GM12865 (cell line): Measurements from ENCODE around the gene HOXC4.

Experiments
- DNase-seq: peaks from one replicate; pipeline ENCODE4 v3.0.0; 2010; ENCODE audit warnings: low read depth
- H3K4me3 ChIP-seq: 2 replicates; pipeline ENCODE4 v1.5.1; 2011; ENCODE audit warnings: mild to moderate bottlenecking, low read depth, low read length, control low read depth
- TF ChIP-seq, protein P1 (sequence below): IDR thresholded peaks from 2 replicates; pipeline ENCODE4 v1.5.1; 2011; ENCODE audit warnings: low read length, control low read depth, low read depth, inconsistent platforms; ENCODE audit not compliant: insufficient read depth; ENCODE audit errors: missing control alignments

Gene HOXC4

DNA sequence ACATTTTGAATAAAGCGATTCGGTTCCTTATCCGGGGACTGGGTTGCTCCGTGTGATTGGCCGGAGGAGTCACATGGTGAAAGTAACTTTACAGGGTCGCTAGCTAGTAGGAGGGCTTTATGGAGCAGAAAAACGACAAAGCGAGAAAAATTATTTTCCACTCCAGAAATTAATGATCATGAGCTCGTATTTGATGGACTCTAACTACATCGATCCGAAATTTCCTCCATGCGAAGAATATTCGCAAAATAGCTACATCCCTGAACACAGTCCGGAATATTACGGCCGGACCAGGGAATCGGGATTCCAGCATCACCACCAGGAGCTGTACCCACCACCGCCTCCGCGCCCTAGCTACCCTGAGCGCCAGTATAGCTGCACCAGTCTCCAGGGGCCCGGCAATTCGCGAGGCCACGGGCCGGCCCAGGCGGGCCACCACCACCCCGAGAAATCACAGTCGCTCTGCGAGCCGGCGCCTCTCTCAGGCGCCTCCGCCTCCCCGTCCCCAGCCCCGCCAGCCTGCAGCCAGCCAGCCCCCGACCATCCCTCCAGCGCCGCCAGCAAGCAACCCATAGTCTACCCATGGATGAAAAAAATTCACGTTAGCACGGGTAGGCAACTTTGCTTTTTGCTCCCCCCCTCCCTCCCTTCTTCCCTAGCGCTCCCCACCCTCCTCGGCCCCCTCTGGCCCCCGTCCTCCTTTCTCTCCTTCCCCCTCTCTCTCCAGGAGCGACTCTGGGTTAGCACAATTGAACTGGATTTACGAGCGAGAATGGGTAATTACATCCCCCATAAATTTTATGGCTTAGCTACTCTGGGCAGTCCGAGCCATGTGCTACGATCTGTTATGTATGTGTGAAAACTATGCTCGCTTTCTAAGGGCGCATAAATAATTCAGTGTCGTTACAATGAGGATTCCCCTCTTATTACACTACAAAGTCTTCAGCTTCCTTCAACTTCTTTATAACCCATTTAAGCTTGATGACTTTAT is at the start of gene HOXC4:
TSS of gene HOXC4 (plus strand) at position 85 of the 991 bp plus-strand sequence. CDS start at position 173, 88 bp downstream.
- TF ChIP-seq, protein P1, sequence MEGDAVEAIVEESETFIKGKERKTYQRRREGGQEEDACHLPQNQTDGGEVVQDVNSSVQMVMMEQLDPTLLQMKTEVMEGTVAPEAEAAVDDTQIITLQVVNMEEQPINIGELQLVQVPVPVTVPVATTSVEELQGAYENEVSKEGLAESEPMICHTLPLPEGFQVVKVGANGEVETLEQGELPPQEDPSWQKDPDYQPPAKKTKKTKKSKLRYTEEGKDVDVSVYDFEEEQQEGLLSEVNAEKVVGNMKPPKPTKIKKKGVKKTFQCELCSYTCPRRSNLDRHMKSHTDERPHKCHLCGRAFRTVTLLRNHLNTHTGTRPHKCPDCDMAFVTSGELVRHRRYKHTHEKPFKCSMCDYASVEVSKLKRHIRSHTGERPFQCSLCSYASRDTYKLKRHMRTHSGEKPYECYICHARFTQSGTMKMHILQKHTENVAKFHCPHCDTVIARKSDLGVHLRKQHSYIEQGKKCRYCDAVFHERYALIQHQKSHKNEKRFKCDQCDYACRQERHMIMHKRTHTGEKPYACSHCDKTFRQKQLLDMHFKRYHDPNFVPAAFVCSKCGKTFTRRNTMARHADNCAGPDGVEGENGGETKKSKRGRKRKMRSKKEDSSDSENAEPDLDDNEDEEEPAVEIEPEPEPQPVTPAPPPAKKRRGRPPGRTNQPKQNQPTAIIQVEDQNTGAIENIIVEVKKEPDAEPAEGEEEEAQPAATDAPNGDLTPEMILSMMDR, result no peak
- H3K4me3 ChIP-seq, result peak within 1 kb of the TSS; percentile 83
- DNase-seq, result peak; percentile 77

DNA sequence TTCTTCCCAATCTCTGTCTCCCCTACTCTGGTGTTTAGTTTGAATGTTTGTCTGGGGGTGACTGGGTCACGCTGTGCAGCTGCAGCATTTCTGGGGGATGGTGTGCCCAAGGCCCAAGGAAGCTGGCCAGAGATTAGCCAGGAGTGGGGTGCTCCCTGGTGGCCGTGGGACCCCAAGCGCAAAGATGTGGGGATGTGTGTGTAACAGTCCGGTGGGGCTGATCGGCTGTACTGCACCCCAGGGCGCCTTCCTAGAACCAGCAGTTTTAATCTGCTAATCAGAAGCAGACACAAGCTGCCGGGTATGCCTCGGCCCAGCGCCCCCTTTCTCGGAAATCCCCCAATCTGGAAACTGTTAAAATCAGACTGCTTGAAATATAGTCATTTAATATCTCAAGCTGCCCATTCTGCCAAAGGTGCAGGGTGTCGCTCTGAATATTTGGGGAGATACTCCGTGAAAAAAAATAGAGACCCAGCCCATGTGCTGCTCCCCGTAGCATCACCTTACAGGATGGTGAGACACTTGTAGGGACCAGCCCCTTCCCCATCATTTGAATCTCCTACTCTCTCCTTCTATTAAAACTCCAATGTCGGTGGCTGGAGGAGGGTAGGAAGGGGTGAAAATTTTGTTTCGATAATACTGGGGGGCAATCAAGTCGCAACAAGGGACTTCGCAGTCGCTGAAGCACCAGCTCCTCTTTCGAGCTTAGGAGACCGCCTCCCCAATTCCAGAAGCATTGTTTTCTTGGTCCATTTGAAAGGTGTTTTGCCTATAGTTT is 49.4 kb upstream of the HOXC4 start:
- no peak for DNase-seq
- TF ChIP-seq, protein P1, result no peak
- no peak overlapping the region for H3K4me3 ChIP-seq

DNA sequence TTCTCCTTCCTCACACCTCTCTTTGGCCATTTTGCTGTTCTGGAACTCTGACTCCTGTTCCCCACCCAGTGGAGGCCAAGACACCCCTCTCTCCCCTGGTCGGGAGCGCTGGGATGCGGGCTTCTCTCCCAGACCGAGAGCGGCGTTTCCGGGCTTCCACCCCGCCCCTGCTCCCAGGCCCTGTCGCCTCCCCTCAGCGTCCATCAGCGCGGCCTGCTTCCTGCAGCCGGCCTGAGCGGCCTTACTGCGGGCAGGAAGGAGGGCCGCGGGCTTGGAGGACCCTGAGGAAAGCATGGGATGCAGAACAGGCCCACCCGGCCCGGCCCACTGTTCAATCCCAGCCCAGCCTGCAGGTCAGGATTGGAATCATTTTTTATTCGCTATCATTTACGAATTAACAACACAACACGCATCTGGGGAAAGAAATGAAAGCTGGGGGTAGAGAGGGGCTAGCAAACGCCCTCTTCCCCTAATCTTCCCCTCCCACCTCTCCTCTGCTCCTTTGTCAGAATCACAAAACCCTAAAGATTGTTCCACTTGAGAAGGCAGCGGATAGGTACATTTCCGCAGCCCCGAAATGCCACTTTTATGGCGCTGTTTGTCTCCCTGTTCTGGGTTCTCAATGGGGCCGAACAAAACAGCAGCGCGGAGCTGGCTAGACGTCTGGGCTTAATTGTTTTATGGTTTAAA is 48.6 kb upstream of the HOXC4 start:
- no peak overlapping the region for H3K4me3 ChIP-seq
- DNase-seq, result no peak
- TF ChIP-seq, protein P1, result no peak

DNA sequence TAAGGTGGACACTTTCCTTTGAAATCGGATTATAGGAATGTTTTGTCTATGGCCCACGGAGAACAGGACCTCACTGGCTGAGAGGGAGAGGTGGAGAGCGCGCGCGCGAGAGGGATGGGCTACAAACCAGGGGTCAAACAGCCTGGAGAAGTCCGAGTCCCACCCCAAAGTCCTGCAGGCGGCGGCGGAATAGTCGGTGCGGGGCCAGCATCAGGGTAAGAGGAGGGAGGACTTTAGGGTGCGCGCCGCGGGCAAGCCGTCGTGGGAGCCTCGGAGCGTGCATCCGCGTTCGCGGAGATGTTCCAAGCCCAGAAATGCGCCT is 48.1 kb upstream of the HOXC4 start:
- H3K4me3 ChIP-seq, result no peak overlapping the region
- TF ChIP-seq, protein P1, result no peak
- no peak for DNase-seq

DNA sequence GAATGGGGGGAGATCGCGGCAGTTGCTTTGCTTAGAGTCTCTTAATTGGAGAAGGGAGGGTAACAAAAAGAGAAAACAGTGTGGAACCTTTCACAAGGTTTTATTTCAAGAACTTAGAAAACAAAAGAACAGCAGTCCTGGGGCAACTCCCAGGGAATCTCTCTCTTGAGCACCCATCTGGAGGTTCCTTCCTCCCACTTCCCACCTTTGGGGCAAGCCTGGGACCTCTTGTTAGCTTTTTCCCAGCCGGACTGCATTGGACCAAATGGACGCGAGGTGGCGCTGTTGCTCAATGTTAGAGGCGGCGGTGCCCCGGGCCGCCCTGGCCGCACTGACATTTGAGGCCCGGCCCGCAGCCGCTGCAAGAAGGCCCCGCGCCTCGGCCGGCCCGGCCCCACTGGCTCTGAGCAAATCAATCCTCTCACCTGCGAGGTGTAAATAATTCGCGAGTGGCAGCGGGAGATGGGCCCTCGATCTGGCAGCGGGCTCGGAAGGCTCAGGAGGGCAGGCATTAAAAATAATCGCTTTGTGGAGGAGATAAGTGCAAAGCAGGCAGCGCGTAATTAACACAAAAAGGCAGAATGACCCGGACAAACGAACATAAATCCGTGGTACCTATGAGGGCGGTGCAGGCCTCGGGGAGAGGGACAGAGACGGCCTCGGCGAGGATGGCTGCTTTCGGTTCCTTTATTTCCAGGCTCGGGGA is 47.6 kb upstream of the HOXC4 start:
- peak overlapping the region; percentile 17 for H3K4me3 ChIP-seq
- TF ChIP-seq, protein P1, result peak; percentile 81
- DNase-seq, result peak; percentile 80

DNA sequence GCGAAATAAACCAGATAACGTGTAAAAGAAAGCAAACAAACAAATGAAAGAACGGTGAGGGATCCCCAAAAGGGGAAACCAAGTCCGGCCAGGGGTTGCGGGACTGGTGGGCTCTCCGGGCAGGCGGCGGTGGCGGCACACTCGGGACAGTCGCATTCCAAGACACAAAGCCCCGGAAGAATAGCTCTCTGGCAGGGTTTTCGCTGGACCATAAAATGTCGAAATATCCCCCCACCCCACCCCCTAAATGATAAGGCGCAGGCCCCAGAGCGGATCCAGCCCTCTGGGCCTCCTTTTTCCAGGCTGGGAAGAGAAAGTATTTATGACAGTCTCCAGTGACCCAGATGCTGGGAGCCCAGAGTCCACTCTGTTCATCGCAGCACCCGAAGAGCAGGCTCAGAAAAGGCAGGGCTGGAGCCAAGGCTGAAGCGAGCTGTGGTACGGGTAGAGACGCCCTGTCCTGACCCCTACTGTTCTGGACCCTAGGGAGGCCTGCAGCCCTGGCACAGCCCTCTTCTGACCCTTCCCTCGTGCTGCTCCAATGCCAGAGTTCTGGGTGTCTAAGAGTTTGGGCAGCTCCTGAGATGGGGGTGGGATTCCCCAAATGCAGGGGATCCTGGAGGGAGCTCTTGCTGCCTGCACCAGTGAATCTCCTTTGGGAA is 46.9 kb upstream of the HOXC4 start:
- H3K4me3 ChIP-seq, result peak overlapping the region; percentile 17; the same call in 1 of the 2 replicates
- TF ChIP-seq, protein P1, result no peak
- DNase-seq, result no peak
